Measurements from ENCODE around the gene TMEM138. TPM values are rescaled to one million over a fixed set of nuclear protein-coding genes. Genes with fewer than 3 reads are reported as not detected.

The TMEM138 gene
- polyA plus RNA-seq, 3 donors: 34.5 to 64.0 (median 50.7) TPM

DNA sequence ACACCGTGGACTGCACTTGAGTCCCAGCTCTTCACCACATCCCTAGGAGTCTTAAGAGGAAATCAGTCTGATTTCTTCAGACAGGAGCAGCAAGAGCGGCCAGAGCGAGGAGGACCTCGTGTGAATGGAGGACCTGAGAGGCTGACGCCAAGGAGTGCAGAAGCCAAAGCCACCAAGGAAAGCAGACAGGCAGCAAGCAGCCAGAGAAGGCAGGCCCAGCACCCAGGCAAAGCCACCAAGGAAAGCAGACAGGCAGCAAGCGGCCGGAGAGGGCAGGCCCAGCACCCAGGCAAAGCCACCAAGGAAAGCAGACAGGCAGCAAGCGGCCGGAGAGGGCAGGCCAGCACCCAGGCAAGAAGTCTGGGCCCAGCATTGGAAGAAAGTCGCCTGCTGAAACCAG lies 12.3 kb upstream of the TMEM138 start:
- Histone ChIP-seq H3K36me3 (replicated peaks in 1 of 2; ENCODE audit: control insufficient read depth in 1 of 2, insufficient read depth in 2 of 2, low read length in 2 of 2) (peaks cover 51 to 61% of the 10 kb centered on the region in 2 donors), H3K27me3 (ENCODE audit: control insufficient read depth in 2 of 2, insufficient read depth in 2 of 2, low read length in 2 of 2) (no peaks in the 10 kb centered on the region), H3K27ac (ENCODE audit: low read depth in 1 of 2, low read length in 2 of 2) (peak overlapping the region in 1 of 2 donors; percentile 26), H3K79me2 (ENCODE audit: insufficient read depth, low read length) (no peaks in the 10 kb centered on the region), H4K20me1 (ENCODE audit: insufficient read depth, low read length) (no peaks in the 10 kb centered on the region), H3K9me3 (replicated peaks in 1 of 2; ENCODE audit: control insufficient read depth in 1 of 2, insufficient read depth in 1 of 2, low read length in 2 of 2) (no peaks in the 10 kb centered on the region), H2AFZ (ENCODE audit: insufficient read depth, low read depth, low read length, poor library complexity, severe bottlenecking) (no peak overlapping the region), H3K4me3 (replicated peaks in 1 of 3; ENCODE audit: low read depth in 2 of 3, low read length in 3 of 3) (no peak overlapping the region), H3K4me2 (replicated peaks; ENCODE audit: extremely low read depth, low read length, poor library complexity, severe bottlenecking) (no peak overlapping the region), H3K9ac (ENCODE audit: insufficient read depth, low read length, poor library complexity, severe bottlenecking) (no peak overlapping the region), H3K4me1 (ENCODE audit: control insufficient read depth in 1 of 2, insufficient read depth in 2 of 2, low read length in 2 of 2) (peaks cover 23 to 29% of the 10 kb centered on the region in 2 donors)
- intact Hi-C loops (cut with micrococcal nuclease): loop anchor here in 1 of 2 donors (5.0 kb wide), 1 partner anchor 188 kb away; the partner anchor contains the start of gene VPS37C
- Mint-ChIP-seq H3K27ac (peak overlapping the region in 5 of 7 donors; percentile 64 to 99 (median 95)), H3K4me3 (no peak overlapping the region), H3K36me3 (peaks cover 71 to 85% of the 10 kb centered on the region in 2 donors), H3K4me1 (peaks cover 41% of the 10 kb centered on the region), H3K27me3 (ENCODE audit: low read depth in 3 of 3) (peaks cover 0 to 1% (median 0%) of the 10 kb centered on the region in 3 donors), H3K9me3 (no peaks in the 10 kb centered on the region)
- TF ChIP-seq, protein P1, sequence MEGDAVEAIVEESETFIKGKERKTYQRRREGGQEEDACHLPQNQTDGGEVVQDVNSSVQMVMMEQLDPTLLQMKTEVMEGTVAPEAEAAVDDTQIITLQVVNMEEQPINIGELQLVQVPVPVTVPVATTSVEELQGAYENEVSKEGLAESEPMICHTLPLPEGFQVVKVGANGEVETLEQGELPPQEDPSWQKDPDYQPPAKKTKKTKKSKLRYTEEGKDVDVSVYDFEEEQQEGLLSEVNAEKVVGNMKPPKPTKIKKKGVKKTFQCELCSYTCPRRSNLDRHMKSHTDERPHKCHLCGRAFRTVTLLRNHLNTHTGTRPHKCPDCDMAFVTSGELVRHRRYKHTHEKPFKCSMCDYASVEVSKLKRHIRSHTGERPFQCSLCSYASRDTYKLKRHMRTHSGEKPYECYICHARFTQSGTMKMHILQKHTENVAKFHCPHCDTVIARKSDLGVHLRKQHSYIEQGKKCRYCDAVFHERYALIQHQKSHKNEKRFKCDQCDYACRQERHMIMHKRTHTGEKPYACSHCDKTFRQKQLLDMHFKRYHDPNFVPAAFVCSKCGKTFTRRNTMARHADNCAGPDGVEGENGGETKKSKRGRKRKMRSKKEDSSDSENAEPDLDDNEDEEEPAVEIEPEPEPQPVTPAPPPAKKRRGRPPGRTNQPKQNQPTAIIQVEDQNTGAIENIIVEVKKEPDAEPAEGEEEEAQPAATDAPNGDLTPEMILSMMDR (IDR thresholded peaks at IDR 0.05): no peak
- WGBS (ENCODE audit: insufficient coverage): 94% methylated on average over 8 of the region's 10 CpGs
- no peak for DNase-seq

DNA sequence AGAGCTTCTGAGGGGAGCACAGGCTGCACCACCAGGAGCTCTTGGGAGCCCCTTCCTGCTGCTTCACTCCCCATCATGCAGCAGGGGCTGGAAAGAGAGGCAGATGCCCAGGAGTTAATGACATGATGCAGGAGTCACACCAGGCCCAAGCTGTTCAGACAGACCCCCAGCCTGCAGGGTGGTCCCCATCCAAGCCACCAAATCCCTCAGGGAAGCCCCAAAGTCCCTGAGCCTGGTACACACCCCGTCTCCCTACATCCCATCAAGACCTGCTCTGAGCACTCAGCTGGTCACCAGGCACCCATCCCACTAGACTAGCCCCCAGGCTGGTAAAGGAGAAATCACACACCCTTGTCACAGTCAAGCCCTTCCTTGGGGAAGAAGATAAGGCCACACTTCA lies 11.8 kb upstream of the TMEM138 start:
- Histone ChIP-seq H3K27me3 (ENCODE audit: control insufficient read depth in 2 of 2, insufficient read depth in 2 of 2, low read length in 2 of 2) (no peaks in the 10 kb centered on the region), H3K9me3 (replicated peaks in 1 of 2; ENCODE audit: control insufficient read depth in 1 of 2, insufficient read depth in 1 of 2, low read length in 2 of 2) (no peaks in the 10 kb centered on the region), H4K20me1 (ENCODE audit: insufficient read depth, low read length) (no peaks in the 10 kb centered on the region), H3K79me2 (ENCODE audit: insufficient read depth, low read length) (no peaks in the 10 kb centered on the region), H3K36me3 (replicated peaks in 1 of 2; ENCODE audit: control insufficient read depth in 1 of 2, insufficient read depth in 2 of 2, low read length in 2 of 2) (peaks cover 54 to 61% of the 10 kb centered on the region in 2 donors), H3K4me3 (replicated peaks in 1 of 3; ENCODE audit: low read depth in 2 of 3, low read length in 3 of 3) (no peak overlapping the region), H2AFZ (ENCODE audit: insufficient read depth, low read depth, low read length, poor library complexity, severe bottlenecking) (no peak overlapping the region), H3K27ac (ENCODE audit: low read depth in 1 of 2, low read length in 2 of 2) (no peak overlapping the region), H3K4me1 (ENCODE audit: control insufficient read depth in 1 of 2, insufficient read depth in 2 of 2, low read length in 2 of 2) (peaks cover 23 to 29% of the 10 kb centered on the region in 2 donors), H3K4me2 (replicated peaks; ENCODE audit: extremely low read depth, low read length, poor library complexity, severe bottlenecking) (no peak overlapping the region), H3K9ac (ENCODE audit: insufficient read depth, low read length, poor library complexity, severe bottlenecking) (no peak overlapping the region)
- Mint-ChIP-seq H3K4me3 (no peak overlapping the region), H3K9me3 (no peaks in the 10 kb centered on the region), H3K27ac (peak overlapping the region in 5 of 7 donors; percentile 67 to 95 (median 79)), H3K27me3 (ENCODE audit: low read depth in 3 of 3) (peaks cover 0 to 3% (median 0%) of the 10 kb centered on the region in 3 donors), H3K4me1 (peaks cover 41% of the 10 kb centered on the region), H3K36me3 (peaks cover 75 to 89% of the 10 kb centered on the region in 2 donors)
- DNase-seq: no peak
- 100% methylated on average over 1 of the region's 1 CpG for WGBS (ENCODE audit: insufficient coverage)
- TF ChIP-seq, protein P1 (IDR thresholded peaks at IDR 0.05): no peak
- intact Hi-C loops (cut with micrococcal nuclease): no loop called here
